Keratinocyte (primary cell): ENCODE results near the gene MLXIPL. TPM values are rescaled to one million over a fixed set of nuclear protein-coding genes. Genes with fewer than 3 reads are reported as not detected.

Experiments used
- DNase-seq: peaks from one replicate; pipeline ENCODE4 v3.0.0-alpha.2; 2011; ENCODE audit warnings: low read depth, missing footprints, low spot score
- FAIRE-seq: peaks from 2 replicates; lab custom pipeline; 2011; peaks lifted over from hg19 to GRCh38; lab: Jason Lieb, UNC
- H2AFZ ChIP-seq: 2 replicates; pipeline ENCODE4 v1.6.0; 2012; ENCODE audit warnings: low read length, control low read depth, inconsistent platforms; ENCODE audit not compliant: control insufficient read depth
- H3K27ac ChIP-seq: 2 replicates; pipeline ENCODE4 v1.5.1; 2011; ENCODE audit warnings: low read length; ENCODE audit not compliant: control insufficient read depth, insufficient read depth
- H3K27me3 ChIP-seq: 3 replicates; pipeline ENCODE4 v1.6.0; 2011; ENCODE audit warnings: low read length; ENCODE audit not compliant: control insufficient read depth, insufficient read depth; ENCODE audit errors: extremely low read depth
- H3K36me3 ChIP-seq, 2 experiments: 2 replicates in 1 of 2; 3 replicates in 1 of 2; pipeline ENCODE4 v1.5.1; 2011; ENCODE audit warnings: low read length in 2 of 2, mild to moderate bottlenecking in 1 of 2; ENCODE audit not compliant: control insufficient read depth in 2 of 2, insufficient read depth in 2 of 2; ENCODE audit errors: extremely low read depth in 1 of 2
- H3K4me1 ChIP-seq: 3 replicates; pipeline ENCODE4 v1.5.1; 2011; ENCODE audit warnings: low read length; ENCODE audit not compliant: control insufficient read depth, insufficient read depth; ENCODE audit errors: extremely low read depth
- H3K4me2 ChIP-seq: 3 replicates; pipeline ENCODE4 v1.6.0; 2011; ENCODE audit warnings: low read depth, low read length; ENCODE audit not compliant: control insufficient read depth, insufficient read depth; ENCODE audit errors: extremely low read depth
- H3K4me3 ChIP-seq, 3 experiments: fragments of 200-600 bp in 1 of 3; sonication (generic) in 1 of 3; 2 replicates in 2 of 3; 3 replicates in 1 of 3; pipeline ENCODE4 v1.5.1; 2011 to 2016; ENCODE audit warnings: low read length in 3 of 3, mild to moderate bottlenecking in 3 of 3, control low read depth in 2 of 3, inconsistent platforms in 1 of 3, low read depth in 1 of 3, mixed read lengths in 1 of 3, mixed run types in 1 of 3, moderate library complexity in 1 of 3; ENCODE audit not compliant: control insufficient read depth in 2 of 3, insufficient read depth in 2 of 3; ENCODE audit errors: extremely low read depth in 1 of 3
- H3K79me2 ChIP-seq: 2 replicates; pipeline ENCODE4 v1.6.0; 2012; ENCODE audit warnings: low read length; ENCODE audit not compliant: control insufficient read depth, insufficient read depth
- H3K9ac ChIP-seq: 3 replicates; pipeline ENCODE4 v1.6.0; 2011; ENCODE audit warnings: low read length; ENCODE audit not compliant: control insufficient read depth, insufficient read depth; ENCODE audit errors: extremely low read depth
- H3K9me1 ChIP-seq: 3 replicates; pipeline ENCODE4 v1.6.0; 2011; ENCODE audit warnings: low read length; ENCODE audit not compliant: control insufficient read depth, insufficient read depth; ENCODE audit errors: extremely low read depth
- H3K9me3 ChIP-seq: 2 replicates; pipeline ENCODE4 v1.5.1; 2012; ENCODE audit warnings: low read depth, low read length; ENCODE audit not compliant: control insufficient read depth
- H4K20me1 ChIP-seq: 3 replicates; pipeline ENCODE4 v1.6.0; 2011; ENCODE audit warnings: low read length; ENCODE audit not compliant: control insufficient read depth, insufficient read depth; ENCODE audit errors: extremely low read depth
- CTCF ChIP-seq, 3 experiments: IDR thresholded peaks in 1 of 3; conservative IDR thresholded peaks in 1 of 3; optimal IDR thresholded peaks in 1 of 3; 2 replicates in 2 of 3; 3 replicates in 1 of 3; pipeline versions ENCODE3 to v1.5.1; 2011; ENCODE audit warnings: low read length in 3 of 3, mild to moderate bottlenecking in 3 of 3, moderate library complexity in 2 of 3, control low read depth in 1 of 3, inconsistent platforms in 1 of 3; ENCODE audit not compliant: insufficient read depth in 2 of 3; ENCODE audit errors: extremely low read depth in 1 of 3
- EZH2 ChIP-seq: IDR thresholded peaks from one replicate; pipeline ENCODE4 v1.6.1; 2012; ENCODE audit warnings: inconsistent platforms, mild to moderate bottlenecking, low read length, moderate library complexity
- dilution Hi-C: fragments of 300-500 bp; cut with MboI; formaldehyde crosslinking; loops from one replicate; pipeline ENCODE4 v1.7.0; 2020; ENCODE audit warnings: low sequenced_read_pairs; ENCODE audit not compliant: extremely low pct_ligation_motif_present
- polyA plus RNA-seq, 5 experiments: library from polyadenylated mRNA; depleted of rRNA in 3 of 5; stranded (reverse) in 3 of 5; stranded (forward) in 1 of 5; unstranded in 1 of 5; fragments of >200 nt; gene quantifications; 1 replicate in 1 of 5; 2 replicates in 3 of 5; 3 replicates in 1 of 5; pipeline versions ENCODE4 v1.2.1 to v1.2.3, GENCODE V29; 2011 to 2012; ENCODE audit warnings: missing spikeins in 2 of 5, low read depth in 1 of 5, low replicate concordance in 1 of 5

MLXIPL gene
- polyA plus RNA-seq, 1 donor (not counting 4 experiments of a cell fraction or from before 2014, with no cell fraction given), result 0.05 TPM

DNA sequence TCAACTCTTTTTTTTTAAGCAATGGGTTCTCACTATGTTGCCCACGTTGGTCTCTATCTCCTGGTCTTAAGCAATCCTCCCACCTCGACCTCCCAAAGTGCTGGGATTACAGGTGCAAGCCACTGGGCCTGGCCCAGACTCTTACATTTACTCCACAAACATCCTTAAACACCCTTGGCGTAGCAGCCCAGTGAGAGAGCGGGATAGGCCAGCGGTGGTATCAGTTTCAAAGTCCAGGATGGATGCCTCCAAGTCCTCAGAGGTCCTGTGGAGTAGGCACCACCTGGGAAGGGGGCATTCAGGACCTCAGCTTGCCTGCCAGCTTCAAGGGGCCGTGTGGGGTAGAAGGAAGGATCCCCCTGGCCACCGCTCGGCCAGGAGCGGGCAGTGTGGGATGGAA lies 25.3 kb upstream of the MLXIPL start:
- Histone ChIP-seq H4K20me1 (no peaks in the 10 kb centered on the region), H3K9me1 (no peaks in the 10 kb centered on the region), H3K9ac (no peak overlapping the region), H3K36me3 (no peaks in the 10 kb centered on the region), H3K4me1 (peaks cover 5% of the 10 kb centered on the region), H3K27me3 (peaks cover 41% of the 10 kb centered on the region), H3K4me3 (no peak overlapping the region), H3K9me3 (no peaks in the 10 kb centered on the region), H3K27ac (no peak overlapping the region), H2AFZ (no peak overlapping the region), H3K79me2 (no peaks in the 10 kb centered on the region), H3K4me2 (no peak overlapping the region)
- TF ChIP-seq EZH2, result no peak
- DNase-seq (no peak), FAIRE-seq (no peak)
- dilution Hi-C loops, result no loop called here

GRCh38 chr7:73648593-73649332 lies 24.4 kb upstream of the MLXIPL start:
- Histone ChIP-seq H3K4me2 (peak overlapping the region; percentile 80), H3K79me2 (no peaks in the 10 kb centered on the region), H3K4me3 (no peak overlapping the region), H3K9me3 (no peaks in the 10 kb centered on the region), H2AFZ (no peak overlapping the region), H3K27ac (no peak overlapping the region), H3K36me3 (no peaks in the 10 kb centered on the region), H3K9ac (no peak overlapping the region), H3K9me1 (no peaks in the 10 kb centered on the region), H4K20me1 (no peaks in the 10 kb centered on the region), H3K4me1 (peaks cover 5% of the 10 kb centered on the region), H3K27me3 (peaks cover 41% of the 10 kb centered on the region)
- TF ChIP-seq EZH2 (no peak), CTCF (optimal IDR thresholded peaks at IDR 0.05 in 1 of 3, IDR thresholded peaks at IDR 0.05 in 1 of 3, conservative IDR thresholded peaks at IDR 0.05 in 1 of 3; ENCODE audit: extremely low read depth in 1 of 3, insufficient read depth in 2 of 3, low read length in 3 of 3) (no peak)
- FAIRE-seq (no peak), DNase-seq (no peak)
- dilution Hi-C loops, result no loop called here
